Panc1 (cell line): ENCODE data around the gene MYCBPAP. TPM values are rescaled to one million over a fixed set of nuclear protein-coding genes. Genes with fewer than 3 reads are reported as not detected.

Experiments used
- ATAC-seq: fragments of 200-7000 bp; cut with Tn5 transposase; 2 replicates; pipeline ENCODE4 v1.9.1; 2020; ENCODE audit warnings: mild to moderate bottlenecking, moderate library complexity
- BruUV-seq: library from RNA; stranded (reverse); fragments of 400-500 nt; replicated peaks from 2 replicates; lab custom pipeline; 2021; lab: Mats Ljungman, UMichigan
- CTCF ChIA-PET: fragments of 300-600 bp; sonication (Branson Sonifier 250); formaldehyde crosslinking; loops from one replicate; lab custom pipeline; 2022; ENCODE audit warnings: antibody characterized with exemption; lab: Charles Lee
- POLR2A ChIA-PET: fragments of 300-600 bp; sonication (Branson Sonifier 250); formaldehyde crosslinking; loops from one replicate; lab custom pipeline; 2022; ENCODE audit warnings: antibody characterized with exemption; lab: Charles Lee
- DNase-seq: peaks from one replicate; pipeline ENCODE4 v3.0.0-alpha.2; 2010; ENCODE audit warnings: low read depth, low spot score
- H3K27ac ChIP-seq: 2 replicates; pipeline ENCODE4 v1.5.1; 2011; ENCODE audit warnings: mild to moderate bottlenecking, low read length, inconsistent platforms
- H3K27me3 ChIP-seq: fragments of 200-500 bp; sonication (Bioruptor generic); 2 replicates; pipeline ENCODE4 v1.6.0; 2014; ENCODE audit warnings: low read length, inconsistent platforms; ENCODE audit not compliant: control insufficient read depth, insufficient read depth
- H3K36me3 ChIP-seq: fragments of 200-500 bp; sonication (Bioruptor generic); 2 replicates; pipeline ENCODE4 v1.5.1; 2014; ENCODE audit warnings: inconsistent platforms, mild to moderate bottlenecking, low read length, moderate library complexity; ENCODE audit not compliant: control insufficient read depth, insufficient read depth
- H3K4me1 ChIP-seq: 2 replicates; pipeline ENCODE4 v1.5.1; 2011; ENCODE audit warnings: inconsistent platforms, mild to moderate bottlenecking, low read length, moderate library complexity; ENCODE audit not compliant: control insufficient read depth, insufficient read depth
- H3K4me3 ChIP-seq, 2 experiments: 2 replicates each; pipeline ENCODE4 v1.5.1; 2011 to 2012; ENCODE audit warnings: low read depth in 2 of 2, low read length in 2 of 2, mild to moderate bottlenecking in 2 of 2, inconsistent platforms in 1 of 2, moderate library complexity in 1 of 2
- H3K9me3 ChIP-seq: fragments of 200-500 bp; sonication (Bioruptor generic); 2 replicates; pipeline ENCODE4 v1.5.1; 2014; ENCODE audit warnings: low read depth, mild to moderate bottlenecking, inconsistent platforms, low read length, moderate library complexity; ENCODE audit not compliant: control insufficient read depth, insufficient read depth
- CTCF ChIP-seq: fragments of 450-650 bp; IDR thresholded peaks from 2 replicates; pipeline ENCODE4 v1.5.1; 2017; ENCODE audit warnings: mild to moderate bottlenecking
- POLR2AphosphoS5 ChIP-seq: IDR thresholded peaks from 2 replicates; pipeline ENCODE4 v1.6.1; 2012; ENCODE audit warnings: mild to moderate bottlenecking, low read depth, low read length, moderate library complexity
- REST ChIP-seq, 2 experiments: IDR thresholded peaks; 2 replicates each; pipeline ENCODE4 v1.6.1; 2011 to 2012; ENCODE audit warnings: low read depth in 2 of 2, control low read depth in 1 of 2, low read length in 1 of 2, mild to moderate bottlenecking in 1 of 2, moderate library complexity in 1 of 2; ENCODE audit not compliant: insufficient read depth in 1 of 2
- SIN3A ChIP-seq: IDR thresholded peaks from 2 replicates; pipeline ENCODE4 v1.6.1; 2012; ENCODE audit warnings: low read depth, mild to moderate bottlenecking, low read length, moderate library complexity, borderline replicate concordance; ENCODE audit not compliant: insufficient read depth
- TCF7L2 ChIP-seq: IDR thresholded peaks from 2 replicates; pipeline ENCODE4 v1.6.1; 2011; ENCODE audit warnings: mild to moderate bottlenecking, low read depth, low read length, inconsistent platforms
- in situ Hi-C: cut with HindIII; loops from 2 replicates; pipeline ENCODE4 v1.10.0; 2016; ENCODE audit warnings: low sequenced_read_pairs, low pct_unique_long_range_greater_than_20kb
- intact Hi-C: fragments of 100-400 bp; cut with micrococcal nuclease; formaldehyde crosslinking; loops from one replicate; pipeline ENCODE4 v1.10.0; 2022; ENCODE audit not compliant: unreplicated experiment
- total RNA-seq: library from RNA; stranded (reverse); gene quantifications from one replicate; pipeline ENCODE4 v1.2.1, GENCODE V29; 2021; ENCODE audit not compliant: unreplicated experiment

The MYCBPAP gene
- total RNA-seq, 1 experiment from 2014 or later: 2.2 TPM

- TF ChIP-seq REST (IDR thresholded peaks at IDR 0.05; ENCODE audit: insufficient read depth in 1 of 2, low read depth in 2 of 2, low read length in 1 of 2): no peak
- TF ChIP-seq POLR2AphosphoS5: no peak
- no peak for TF ChIP-seq TCF7L2
- TF ChIP-seq SIN3A: no peak
- no peak for TF ChIP-seq CTCF
- H3K4me1 ChIP-seq: peaks cover 41% of the 10 kb centered on the region
- H3K9me3 ChIP-seq: no peaks in the 10 kb centered on the region
- ChIA-PET CTCF (no interaction called here), POLR2A (no interaction called here)
- no peak overlapping the region for H3K4me3 ChIP-seq
- no peaks in the 10 kb centered on the region for H3K27me3 ChIP-seq
- no peaks in the 10 kb centered on the region; the same call in 1 of the 2 replicates for H3K36me3 ChIP-seq
- H3K27ac ChIP-seq: no peak overlapping the region
- DNase-seq (no peak), ATAC-seq (no peak)
- in situ Hi-C loops: no loop called here
- no TSS peak for BruUV-seq
- intact Hi-C loops: no loop called here
These were observed 27.2 kb downstream of the MYCBPAP start for GRCh38 chr17:50535407-50535806.

- TF ChIP-seq POLR2AphosphoS5 (no peak), SIN3A (no peak), TCF7L2 (no peak), REST (IDR thresholded peaks at IDR 0.05; ENCODE audit: insufficient read depth in 1 of 2, low read depth in 2 of 2, low read length in 1 of 2) (no peak), CTCF (no peak)
- Histone ChIP-seq H3K4me1 (peaks cover 53% of the 10 kb centered on the region), H3K27me3 (no peaks in the 10 kb centered on the region), H3K9me3 (no peaks in the 10 kb centered on the region), H3K27ac (no peak overlapping the region), H3K4me3 (no peak overlapping the region), H3K36me3 (no peaks in the 10 kb centered on the region; the same call in 1 of the 2 replicates)
- ATAC-seq (no peak), DNase-seq (no peak)
- in situ Hi-C loops: no loop called here
- CTCF ChIA-PET: no interaction called here
- BruUV-seq: no TSS peak
- POLR2A ChIA-PET: no interaction called here
- intact Hi-C loops: no loop called here
These were observed 28.7 kb downstream of the MYCBPAP start for GRCh38 chr17:50536683-50537646.
